Measurements from ENCODE around the gene TCERG1L. TPM values are rescaled to one million over a fixed set of nuclear protein-coding genes. Genes with fewer than 3 reads are reported as not detected.
"Not testable (repeated sequence)": the region's sequence is repeated elsewhere in the genome, so short reads cannot be mapped to it uniquely, and the experiment has no call there.

Gene TCERG1L
- total RNA-seq, 2 experiments from 2014 or later = not detected

GRCh38 chr10:131246775-131247174 is 64.7 kb downstream of the TCERG1L start:
- CTCF ChIA-PET = no interaction called here
- Mint-ChIP-seq H3K4me1 (no peaks in the 10 kb centered on the region), H3K36me3 (ENCODE audit: low read depth) (no peaks in the 10 kb centered on the region), H3K27me3 (no peaks in the 10 kb centered on the region), H3K9me3 (no peaks in the 10 kb centered on the region), H3K4me3 (no peak overlapping the region), H3K27ac (no peak overlapping the region)
- no peak for DNase-seq
- POLR2A ChIA-PET = no interaction called here

GRCh38 chr10:131246089-131246488 is 65.4 kb downstream of the TCERG1L start:
- no peaks in the 10 kb centered on the region for H3K27me3 Mint-ChIP-seq
- POLR2A ChIA-PET = no interaction called here
- CTCF ChIA-PET = no interaction called here
- H3K4me3 Mint-ChIP-seq = no peak overlapping the region
- no peaks in the 10 kb centered on the region for H3K36me3 Mint-ChIP-seq (ENCODE audit: low read depth)
- no peak for DNase-seq
- H3K4me1 Mint-ChIP-seq = no peaks in the 10 kb centered on the region
- H3K27ac Mint-ChIP-seq = no peak overlapping the region
- no peaks in the 10 kb centered on the region for H3K9me3 Mint-ChIP-seq

- no peaks in the 10 kb centered on the region for H3K27me3 Mint-ChIP-seq
These were observed 66.0 kb downstream of the TCERG1L start for GRCh38 chr10:131245475-131246059.

GRCh38 chr10:131244836-131245235 is 66.7 kb downstream of the TCERG1L start:
- Mint-ChIP-seq H3K9me3 (no peaks in the 10 kb centered on the region), H3K27me3 (no peaks in the 10 kb centered on the region), H3K4me3 (no peak overlapping the region), H3K36me3 (ENCODE audit: low read depth) (no peaks in the 10 kb centered on the region), H3K27ac (no peak overlapping the region), H3K4me1 (no peaks in the 10 kb centered on the region)
- POLR2A ChIA-PET = no interaction called here
- DNase-seq = no peak
- CTCF ChIA-PET = no interaction called here

More at GRCh38 chr10:131245475-131246059, 66.0 kb downstream of the TCERG1L start:
- H3K4me3 Mint-ChIP-seq = no peak overlapping the region
- ChIA-PET CTCF (no interaction called here), POLR2A (no interaction called here)
- H3K36me3 Mint-ChIP-seq (ENCODE audit: low read depth) = no peaks in the 10 kb centered on the region
- no peak overlapping the region for H3K27ac Mint-ChIP-seq
- H3K4me1 Mint-ChIP-seq = no peaks in the 10 kb centered on the region
- no peaks in the 10 kb centered on the region for H3K9me3 Mint-ChIP-seq
- DNase-seq = no peak

GRCh38 chr10:131243076-131243475 is 68.4 kb downstream of the TCERG1L start:
- ChIA-PET POLR2A (no interaction called here), CTCF (no interaction called here)
- Mint-ChIP-seq H3K27ac (no peak overlapping the region), H3K27me3 (no peaks in the 10 kb centered on the region), H3K36me3 (ENCODE audit: low read depth) (no peaks in the 10 kb centered on the region), H3K9me3 (no peaks in the 10 kb centered on the region), H3K4me1 (no peaks in the 10 kb centered on the region), H3K4me3 (no peak overlapping the region)
- no peak for DNase-seq

- Mint-ChIP-seq H3K27ac (no peak overlapping the region), H3K9me3 (no peaks in the 10 kb centered on the region), H3K27me3 (no peaks in the 10 kb centered on the region), H3K4me3 (no peak overlapping the region), H3K4me1 (no peaks in the 10 kb centered on the region), H3K36me3 (ENCODE audit: low read depth) (no peaks in the 10 kb centered on the region)
- ChIA-PET CTCF (no interaction called here), POLR2A (no interaction called here)
- DNase-seq = no peak
These were observed 69.5 kb downstream of the TCERG1L start for GRCh38 chr10:131242007-131242406.

- no peaks in the 10 kb centered on the region for H3K4me1 Mint-ChIP-seq
- no peaks in the 10 kb centered on the region for H3K36me3 Mint-ChIP-seq (ENCODE audit: low read depth)
- H3K27me3 Mint-ChIP-seq = no peaks in the 10 kb centered on the region
- no peaks in the 10 kb centered on the region for H3K9me3 Mint-ChIP-seq
- DNase-seq = no peak
- POLR2A ChIA-PET = no interaction called here
- CTCF ChIA-PET = no interaction called here
- H3K4me3 Mint-ChIP-seq = no peak overlapping the region
- H3K27ac Mint-ChIP-seq = no peak overlapping the region
These were observed 70.8 kb downstream of the TCERG1L start for GRCh38 chr10:131240691-131241090.

- H3K4me3 Mint-ChIP-seq = no peak overlapping the region
- ChIA-PET CTCF (no interaction called here), POLR2A (no interaction called here)
- DNase-seq = no peak
- H3K9me3 Mint-ChIP-seq = no peaks in the 10 kb centered on the region
- no peak overlapping the region for H3K27ac Mint-ChIP-seq
- H3K4me1 Mint-ChIP-seq = no peaks in the 10 kb centered on the region
- H3K27me3 Mint-ChIP-seq = no peaks in the 10 kb centered on the region
- H3K36me3 Mint-ChIP-seq (ENCODE audit: low read depth) = no peaks in the 10 kb centered on the region
These were observed 71.6 kb downstream of the TCERG1L start for GRCh38 chr10:131239926-131240325.

- no peak overlapping the region for H3K27ac Mint-ChIP-seq
- DNase-seq = no peak
- H3K4me3 Mint-ChIP-seq = no peak overlapping the region
- H3K27me3 Mint-ChIP-seq = no peaks in the 10 kb centered on the region
- no peaks in the 10 kb centered on the region for H3K36me3 Mint-ChIP-seq (ENCODE audit: low read depth)
- H3K9me3 Mint-ChIP-seq = no peaks in the 10 kb centered on the region
- ChIA-PET POLR2A (no interaction called here), CTCF (no interaction called here)
- H3K4me1 Mint-ChIP-seq = no peaks in the 10 kb centered on the region
These were observed 72.1 kb downstream of the TCERG1L start for GRCh38 chr10:131239450-131239849.

GRCh38 chr10:131238669-131239280 is 72.7 kb downstream of the TCERG1L start:
- H3K27ac Mint-ChIP-seq = no peak overlapping the region
- no peaks in the 10 kb centered on the region for H3K27me3 Mint-ChIP-seq
- ChIA-PET CTCF (no interaction called here), POLR2A (no interaction called here)
- H3K4me3 Mint-ChIP-seq = no peak overlapping the region
- no peaks in the 10 kb centered on the region for H3K9me3 Mint-ChIP-seq
- no peaks in the 10 kb centered on the region for H3K36me3 Mint-ChIP-seq (ENCODE audit: low read depth)
- DNase-seq = no peak
- no peaks in the 10 kb centered on the region for H3K4me1 Mint-ChIP-seq

GRCh38 chr10:131237991-131238651 is 73.4 kb downstream of the TCERG1L start:
- Mint-ChIP-seq H3K36me3 (ENCODE audit: low read depth) (no peaks in the 10 kb centered on the region), H3K27ac (no peak overlapping the region), H3K27me3 (no peaks in the 10 kb centered on the region), H3K4me3 (no peak overlapping the region), H3K4me1 (no peaks in the 10 kb centered on the region), H3K9me3 (no peaks in the 10 kb centered on the region)
- ChIA-PET CTCF (no interaction called here), POLR2A (no interaction called here)
- DNase-seq = no peak

GRCh38 chr10:131234606-131235005 is 76.9 kb downstream of the TCERG1L start:
- CTCF ChIA-PET; POLR2A ChIA-PET; H3K36me3 Mint-ChIP-seq (ENCODE audit: low read depth); H3K4me3 Mint-ChIP-seq; H3K9me3 Mint-ChIP-seq; H3K27me3 Mint-ChIP-seq; DNase-seq; H3K4me1 Mint-ChIP-seq; H3K27ac Mint-ChIP-seq: not testable (repeated sequence)

- H3K27ac Mint-ChIP-seq = no peak overlapping the region
- CTCF ChIA-PET = no interaction called here
These were observed 77.8 kb downstream of the TCERG1L start for GRCh38 chr10:131233611-131234258.

More at GRCh38 chr10:131233611-131234258, 77.8 kb downstream of the TCERG1L start:
- Mint-ChIP-seq H3K9me3 (no peaks in the 10 kb centered on the region), H3K36me3 (ENCODE audit: low read depth) (no peaks in the 10 kb centered on the region), H3K27me3 (no peaks in the 10 kb centered on the region), H3K4me3 (no peak overlapping the region), H3K4me1 (no peaks in the 10 kb centered on the region)
- POLR2A ChIA-PET = no interaction called here
- DNase-seq = no peak

Measured in activated CD4-positive, alpha-beta T cell treated with anti-CD3 and anti-CD28 coated beads, Interleukin-2, amount 10 ng/mL, durations not matched to agents 7 days and 5 days (primary cell).